ENCODE measurements around the gene ENC1.

GRCh38 chr5:74643111-74643562 is 2.6 kb upstream of the ENC1 start:
- no peak for TF ChIP-seq POLR2A (IDR thresholded peaks at IDR 0.05)
- TF ChIP-seq, protein P1, sequence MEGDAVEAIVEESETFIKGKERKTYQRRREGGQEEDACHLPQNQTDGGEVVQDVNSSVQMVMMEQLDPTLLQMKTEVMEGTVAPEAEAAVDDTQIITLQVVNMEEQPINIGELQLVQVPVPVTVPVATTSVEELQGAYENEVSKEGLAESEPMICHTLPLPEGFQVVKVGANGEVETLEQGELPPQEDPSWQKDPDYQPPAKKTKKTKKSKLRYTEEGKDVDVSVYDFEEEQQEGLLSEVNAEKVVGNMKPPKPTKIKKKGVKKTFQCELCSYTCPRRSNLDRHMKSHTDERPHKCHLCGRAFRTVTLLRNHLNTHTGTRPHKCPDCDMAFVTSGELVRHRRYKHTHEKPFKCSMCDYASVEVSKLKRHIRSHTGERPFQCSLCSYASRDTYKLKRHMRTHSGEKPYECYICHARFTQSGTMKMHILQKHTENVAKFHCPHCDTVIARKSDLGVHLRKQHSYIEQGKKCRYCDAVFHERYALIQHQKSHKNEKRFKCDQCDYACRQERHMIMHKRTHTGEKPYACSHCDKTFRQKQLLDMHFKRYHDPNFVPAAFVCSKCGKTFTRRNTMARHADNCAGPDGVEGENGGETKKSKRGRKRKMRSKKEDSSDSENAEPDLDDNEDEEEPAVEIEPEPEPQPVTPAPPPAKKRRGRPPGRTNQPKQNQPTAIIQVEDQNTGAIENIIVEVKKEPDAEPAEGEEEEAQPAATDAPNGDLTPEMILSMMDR (IDR thresholded peaks at IDR 0.05), result no peak

Measured in heart left ventricle (tissue), 13 donors.